SK-MEL-5 (cell line): Measurements from ENCODE around the gene LY9. TPM values are rescaled to one million over a fixed set of nuclear protein-coding genes. Genes with fewer than 3 reads are reported as not detected.
A peak's percentile ranks its signal among the peaks of the same experiment; 100 is the strongest.
"Not testable (repeated sequence)": the region's sequence is repeated elsewhere in the genome, so short reads cannot be mapped to it uniquely, and the experiment has no call there.

ENCODE experiments used
- DNase-seq: peaks from one replicate; pipeline ENCODE4 v3.0.0-alpha.2; 2016; ENCODE audit warnings: low read depth, low spot score
- in situ Hi-C: cut with HindIII; loops from 2 replicates; pipeline ENCODE4 v1.10.0; 2016; ENCODE audit warnings: low sequenced_read_pairs, high pct_unique_total_duplicates, low pct_unique_long_range_greater_than_20kb
- total RNA-seq: library from RNA; depleted of rRNA; stranded (reverse); fragments of >200 nt; shearing (Covaris generic); gene quantifications from 2 replicates; pipeline ENCODE4 v1.2.3, GENCODE V29; 2014

LY9 gene
- total RNA-seq, 1 experiment from 2014 or later, result not detected

DNA sequence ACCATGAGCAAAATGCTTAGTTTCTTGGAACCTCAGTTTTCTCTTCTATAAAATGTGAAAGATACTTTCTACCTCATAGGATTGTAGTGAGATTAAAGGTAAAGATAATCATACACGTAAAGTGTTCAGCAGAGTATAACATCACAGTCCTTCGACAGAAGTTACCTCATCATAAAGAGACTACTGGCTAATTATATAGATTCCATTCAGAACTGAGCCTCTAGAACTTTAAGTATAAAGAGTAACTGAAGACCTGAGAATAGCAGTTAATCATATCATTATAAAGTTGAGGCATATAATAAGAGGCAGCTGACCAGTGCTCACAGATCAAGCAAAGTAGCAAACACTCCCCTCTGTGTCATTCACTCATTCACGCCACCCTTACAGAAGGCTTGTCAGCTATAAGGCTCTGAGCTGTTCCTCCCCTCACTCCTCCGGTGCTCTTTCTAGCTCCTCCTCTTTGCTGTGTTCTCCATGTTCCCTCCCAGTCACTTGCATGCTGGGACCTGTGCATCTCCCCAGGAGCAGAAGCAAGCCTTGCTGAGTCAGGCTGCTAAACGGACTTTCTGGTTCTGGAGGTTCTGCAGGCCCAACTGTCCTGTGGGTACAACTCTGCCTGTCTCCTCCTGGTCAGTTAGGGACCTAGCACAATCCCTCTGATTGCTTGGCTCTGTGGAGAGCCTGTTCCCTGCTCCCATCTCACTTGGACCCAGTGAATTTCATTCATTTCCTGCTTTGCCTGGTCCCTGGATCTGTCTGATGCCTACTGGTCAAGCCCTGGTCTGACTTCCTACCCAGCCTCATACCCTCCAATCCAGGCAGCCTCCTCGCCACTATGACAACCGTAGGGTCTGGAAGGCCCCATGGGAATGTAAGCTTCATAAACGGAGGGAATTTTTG lies 28.3 kb upstream of the LY9 start:
- in situ Hi-C loops, result no loop called here
- peak; percentile 57 for DNase-seq

DNA sequence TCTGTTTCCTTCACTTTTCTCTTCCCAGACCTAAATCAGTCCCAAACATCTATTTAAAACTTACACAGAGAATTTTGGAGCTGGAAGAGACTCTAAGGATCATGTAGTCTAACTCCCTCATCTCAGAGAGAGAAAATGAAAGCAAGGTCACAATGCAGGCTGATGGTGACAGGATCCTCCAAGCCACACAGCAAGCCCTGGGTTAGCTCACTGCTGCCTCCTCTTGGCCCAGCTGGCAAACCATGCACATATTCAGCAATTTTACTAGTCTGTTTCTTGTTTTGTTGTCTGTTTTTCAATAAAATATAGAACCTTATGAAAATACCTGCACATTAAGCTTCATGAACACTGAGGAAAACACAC lies 27.7 kb upstream of the LY9 start:
- in situ Hi-C loops, result no loop called here
- peak; percentile 79 for DNase-seq

GRCh38 chr1:160772331-160772730 lies 23.6 kb upstream of the LY9 start:
- in situ Hi-C loops, result no loop called here
- no peak for DNase-seq

DNA sequence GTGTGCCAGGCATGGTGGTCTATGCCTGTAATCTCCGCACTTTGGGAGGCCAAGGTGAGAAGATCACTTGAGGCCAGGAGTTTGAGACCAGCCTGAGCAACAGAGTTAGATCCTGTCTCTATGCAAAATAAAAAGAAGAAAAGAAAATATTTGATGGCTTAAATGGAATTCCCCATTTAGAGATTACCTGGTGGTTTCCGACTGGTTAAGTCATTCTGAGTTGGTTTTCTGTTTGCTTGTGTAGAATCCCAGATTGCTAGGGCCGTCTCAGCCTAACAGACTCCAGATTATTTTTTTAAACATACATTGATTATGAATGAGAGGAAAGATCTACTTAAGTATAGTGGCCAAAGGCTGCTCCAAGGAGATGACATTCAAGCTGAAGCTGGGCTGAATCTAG lies 22.9 kb upstream of the LY9 start:
- in situ Hi-C loops, result no loop called here
- no peak for DNase-seq

- in situ Hi-C loops, result no loop called here
- DNase-seq, result no peak
Observed at GRCh38 chr1:160774886-160775719, 20.9 kb upstream of the LY9 start.

GRCh38 chr1:160776178-160776577 lies 19.8 kb upstream of the LY9 start:
- in situ Hi-C loops, result no loop called here
- no peak for DNase-seq

DNA sequence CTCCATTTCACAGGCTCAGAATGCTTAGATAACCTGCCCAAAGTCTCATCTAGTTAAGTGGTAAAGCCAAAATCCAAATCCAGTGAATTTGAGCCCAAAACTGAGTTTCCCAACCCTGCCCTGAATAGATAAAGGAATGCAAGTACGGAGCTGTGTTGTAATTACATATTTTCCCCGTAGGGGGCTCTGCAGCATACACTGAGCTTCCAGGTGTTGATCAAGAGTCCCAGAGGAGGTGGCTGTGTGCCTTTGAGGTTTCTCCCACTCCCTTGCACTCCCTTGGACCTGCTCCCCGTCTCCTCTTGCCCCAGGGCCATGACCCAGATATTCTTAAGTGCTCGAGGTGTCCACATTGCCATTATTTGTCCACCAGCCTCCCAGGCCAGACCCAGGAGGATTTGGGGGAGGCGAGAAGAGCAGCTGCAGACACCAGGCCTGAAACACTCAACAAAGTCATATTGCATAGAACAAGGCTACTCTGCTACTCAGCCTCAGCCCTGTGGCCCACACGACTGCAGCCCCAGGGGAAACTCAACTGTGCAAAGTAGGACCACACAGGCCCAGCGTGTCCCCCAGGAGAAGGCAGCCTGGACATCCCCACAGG lies 18.4 kb upstream of the LY9 start:
- in situ Hi-C loops, result no loop called here
- DNase-seq, result peak; percentile 64

GRCh38 chr1:160778976-160779375 lies 17.0 kb upstream of the LY9 start:
- in situ Hi-C loops, result no loop called here
- DNase-seq, result no peak

- DNase-seq, result peak; percentile 73
- in situ Hi-C loops, result no loop called here
Observed at GRCh38 chr1:160779626-160780397, 16.2 kb upstream of the LY9 start.

DNA sequence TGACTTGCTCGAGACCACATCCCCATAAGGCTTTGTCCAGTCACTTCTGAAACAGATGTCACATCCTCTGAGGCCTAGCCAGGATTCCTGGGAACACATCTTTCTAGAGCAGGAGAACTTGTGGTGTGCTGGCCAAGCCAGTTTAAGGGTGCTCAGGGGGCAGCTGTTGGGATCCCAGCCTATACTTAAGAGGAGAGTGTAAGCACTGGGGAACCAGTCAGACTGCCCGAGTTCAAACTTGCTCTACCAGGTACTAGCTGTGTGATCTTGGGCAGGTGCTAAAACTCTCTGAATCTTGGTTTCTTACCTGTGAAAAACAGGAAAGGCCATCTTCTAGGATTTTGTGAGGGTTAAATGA lies 15.6 kb upstream of the LY9 start:
- no peak for DNase-seq
- in situ Hi-C loops, result no loop called here

DNA sequence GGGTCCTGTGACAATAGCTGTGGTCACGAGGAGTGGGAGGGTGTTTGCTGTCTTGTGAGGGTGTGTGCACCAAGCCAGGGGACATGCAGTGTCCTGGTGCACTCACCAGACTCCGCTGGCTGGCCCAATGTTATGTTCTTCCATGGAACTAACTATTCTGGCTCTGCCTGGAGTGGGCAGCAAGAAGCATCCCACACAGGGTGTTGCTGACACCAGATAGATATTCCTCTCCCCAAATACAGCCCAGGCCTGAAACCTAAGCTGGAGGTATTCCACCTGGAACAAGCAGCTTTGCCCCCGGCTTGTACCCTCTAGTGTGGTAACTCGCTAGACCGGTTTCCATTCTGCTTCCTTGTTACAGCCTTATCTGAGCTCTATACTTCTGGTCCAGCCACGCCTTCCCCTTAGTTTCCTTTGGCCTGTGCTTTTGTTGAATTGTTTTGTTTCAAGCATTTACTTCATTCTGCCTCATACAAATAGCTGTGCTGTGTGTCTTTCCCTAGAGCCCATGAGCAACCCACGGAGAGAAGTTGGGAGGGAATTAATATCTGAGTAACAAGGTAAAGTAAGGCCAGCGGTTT lies 14.7 kb upstream of the LY9 start:
- DNase-seq, result no peak
- in situ Hi-C loops, result no loop called here

DNA sequence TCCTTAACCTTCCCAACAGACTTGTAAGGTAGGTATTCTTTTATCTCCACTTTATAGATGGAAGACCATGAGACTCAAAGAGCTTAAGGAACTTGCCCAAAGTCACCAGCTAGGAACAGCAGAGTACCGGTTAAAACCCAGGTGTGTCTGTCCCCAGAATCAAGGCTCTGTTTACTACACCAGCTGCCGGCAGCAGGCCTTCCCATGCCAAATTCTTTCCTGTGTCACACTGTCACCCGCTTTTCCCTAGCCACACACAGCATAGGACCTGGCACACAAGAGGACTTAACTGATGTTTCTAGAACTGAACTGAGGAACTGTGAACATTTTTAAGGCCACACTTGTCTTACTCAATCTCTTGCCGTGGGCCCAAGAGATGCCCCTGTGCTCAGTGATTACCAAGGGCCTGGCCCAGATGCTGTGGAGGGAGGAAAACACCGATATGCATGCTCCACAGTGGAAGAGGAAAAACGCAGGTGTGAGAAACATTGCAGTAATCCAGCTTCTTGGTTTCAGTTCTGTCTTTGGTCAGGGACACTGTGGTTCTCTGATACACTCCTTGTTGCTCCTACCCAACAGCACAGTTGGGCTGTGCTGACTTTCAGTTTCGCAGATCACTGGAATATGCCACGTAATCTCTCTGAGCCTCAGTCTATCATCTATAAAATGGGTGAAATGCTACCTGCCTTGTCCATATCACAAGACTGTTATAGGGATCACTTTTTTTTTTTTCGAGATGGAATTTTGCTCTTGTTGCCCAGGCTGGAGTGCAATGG lies 13.9 kb upstream of the LY9 start:
- no peak for DNase-seq
- in situ Hi-C loops, result no loop called here

GRCh38 chr1:160782988-160783765 lies 12.8 kb upstream of the LY9 start:
- DNase-seq, in situ Hi-C loops: not testable (repeated sequence)

DNA sequence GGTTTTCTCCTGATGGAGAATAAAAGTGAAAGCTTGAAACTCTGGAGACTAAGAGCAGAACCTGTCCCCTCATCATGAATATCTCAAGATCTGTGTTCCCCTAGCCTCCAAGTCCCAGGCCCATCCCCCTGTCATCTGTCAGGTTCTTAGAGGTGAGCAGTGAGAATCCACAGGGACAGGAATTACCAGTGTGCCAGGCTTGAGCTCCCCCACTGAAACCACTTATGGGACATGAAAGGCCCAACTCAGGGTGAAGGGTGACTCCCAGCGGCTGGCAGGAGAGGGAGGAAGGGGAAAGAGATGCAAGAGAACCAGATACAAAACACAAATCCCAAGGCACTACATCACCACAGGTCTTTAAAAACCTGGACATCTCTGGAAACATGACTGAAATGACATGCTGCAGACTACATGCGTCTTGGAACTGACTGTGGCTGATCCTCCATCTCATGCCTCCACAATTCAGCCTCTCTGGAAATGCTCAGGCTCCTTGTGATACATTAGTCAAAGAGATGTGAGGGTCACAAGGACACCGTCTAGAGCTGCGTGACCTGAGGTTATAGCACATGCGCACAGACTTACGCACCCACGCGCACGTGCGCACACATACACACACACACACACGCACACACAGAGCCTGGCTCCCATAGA lies 6.8 kb upstream of the LY9 start:
- in situ Hi-C loops, result no loop called here
- DNase-seq, result no peak

GRCh38 chr1:160789702-160790611 lies 6.0 kb upstream of the LY9 start:
- DNase-seq, result peak; percentile 56
- in situ Hi-C loops, result no loop called here
